Neural cell (in vitro differentiated cells): Measurements from ENCODE around the gene PAQR3.

Source experiments
- POLR2AphosphoS5 ChIP-seq: IDR thresholded peaks from 2 replicates; pipeline ENCODE4 v1.6.1; 2012
- RAD21 ChIP-seq: fragments of 450-650 bp; conservative IDR thresholded peaks from 2 replicates; pipeline ENCODE4 v1.6.1; 2014; ENCODE audit warnings: antibody characterized with exemption, mild to moderate bottlenecking, moderate library complexity
- TF ChIP-seq, protein P1 (sequence below): fragments of 450-650 bp; IDR thresholded peaks from 2 replicates; pipeline ENCODE4 v1.5.1; 2014; ENCODE audit warnings: antibody characterized with exemption, mild to moderate bottlenecking, moderate library complexity; ENCODE audit not compliant: poor library complexity, severe bottlenecking
- TF ChIP-seq, protein P2 (sequence below): IDR thresholded peaks from 2 replicates; pipeline ENCODE4 v1.6.1; 2012; ENCODE audit warnings: borderline replicate concordance

DNA sequence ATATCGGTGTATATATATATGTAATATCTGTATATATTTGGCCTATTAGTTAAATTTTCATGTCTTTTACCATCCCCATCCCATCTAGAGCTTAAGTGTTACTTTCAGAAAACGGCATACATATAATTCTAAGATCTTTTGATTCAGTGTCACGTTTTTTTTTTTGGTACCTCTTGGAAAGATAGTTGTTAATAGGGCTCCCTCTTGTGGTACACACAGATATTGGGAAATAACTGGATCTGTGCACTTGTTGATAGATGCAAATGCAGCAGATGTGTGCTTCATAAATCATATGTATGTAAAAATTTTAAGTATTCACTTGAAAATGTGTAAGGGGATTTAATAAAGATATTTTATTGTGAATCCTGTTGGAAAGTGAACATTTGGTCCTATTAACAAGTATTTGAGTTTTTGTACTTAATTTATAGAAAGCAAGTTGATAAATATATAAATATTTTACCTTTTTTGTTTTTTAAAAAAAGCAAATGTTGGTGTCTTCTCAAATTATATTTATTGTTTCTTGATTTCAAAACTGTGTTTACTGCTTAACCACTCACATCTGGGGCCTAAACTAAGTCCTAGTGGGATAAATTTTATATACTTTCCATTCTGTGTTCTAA is 74.7 kb downstream of the PAQR3 start:
- TF ChIP-seq, protein P1, sequence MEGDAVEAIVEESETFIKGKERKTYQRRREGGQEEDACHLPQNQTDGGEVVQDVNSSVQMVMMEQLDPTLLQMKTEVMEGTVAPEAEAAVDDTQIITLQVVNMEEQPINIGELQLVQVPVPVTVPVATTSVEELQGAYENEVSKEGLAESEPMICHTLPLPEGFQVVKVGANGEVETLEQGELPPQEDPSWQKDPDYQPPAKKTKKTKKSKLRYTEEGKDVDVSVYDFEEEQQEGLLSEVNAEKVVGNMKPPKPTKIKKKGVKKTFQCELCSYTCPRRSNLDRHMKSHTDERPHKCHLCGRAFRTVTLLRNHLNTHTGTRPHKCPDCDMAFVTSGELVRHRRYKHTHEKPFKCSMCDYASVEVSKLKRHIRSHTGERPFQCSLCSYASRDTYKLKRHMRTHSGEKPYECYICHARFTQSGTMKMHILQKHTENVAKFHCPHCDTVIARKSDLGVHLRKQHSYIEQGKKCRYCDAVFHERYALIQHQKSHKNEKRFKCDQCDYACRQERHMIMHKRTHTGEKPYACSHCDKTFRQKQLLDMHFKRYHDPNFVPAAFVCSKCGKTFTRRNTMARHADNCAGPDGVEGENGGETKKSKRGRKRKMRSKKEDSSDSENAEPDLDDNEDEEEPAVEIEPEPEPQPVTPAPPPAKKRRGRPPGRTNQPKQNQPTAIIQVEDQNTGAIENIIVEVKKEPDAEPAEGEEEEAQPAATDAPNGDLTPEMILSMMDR = peak; percentile 85
- no peak for TF ChIP-seq POLR2AphosphoS5
- TF ChIP-seq, protein P2, sequence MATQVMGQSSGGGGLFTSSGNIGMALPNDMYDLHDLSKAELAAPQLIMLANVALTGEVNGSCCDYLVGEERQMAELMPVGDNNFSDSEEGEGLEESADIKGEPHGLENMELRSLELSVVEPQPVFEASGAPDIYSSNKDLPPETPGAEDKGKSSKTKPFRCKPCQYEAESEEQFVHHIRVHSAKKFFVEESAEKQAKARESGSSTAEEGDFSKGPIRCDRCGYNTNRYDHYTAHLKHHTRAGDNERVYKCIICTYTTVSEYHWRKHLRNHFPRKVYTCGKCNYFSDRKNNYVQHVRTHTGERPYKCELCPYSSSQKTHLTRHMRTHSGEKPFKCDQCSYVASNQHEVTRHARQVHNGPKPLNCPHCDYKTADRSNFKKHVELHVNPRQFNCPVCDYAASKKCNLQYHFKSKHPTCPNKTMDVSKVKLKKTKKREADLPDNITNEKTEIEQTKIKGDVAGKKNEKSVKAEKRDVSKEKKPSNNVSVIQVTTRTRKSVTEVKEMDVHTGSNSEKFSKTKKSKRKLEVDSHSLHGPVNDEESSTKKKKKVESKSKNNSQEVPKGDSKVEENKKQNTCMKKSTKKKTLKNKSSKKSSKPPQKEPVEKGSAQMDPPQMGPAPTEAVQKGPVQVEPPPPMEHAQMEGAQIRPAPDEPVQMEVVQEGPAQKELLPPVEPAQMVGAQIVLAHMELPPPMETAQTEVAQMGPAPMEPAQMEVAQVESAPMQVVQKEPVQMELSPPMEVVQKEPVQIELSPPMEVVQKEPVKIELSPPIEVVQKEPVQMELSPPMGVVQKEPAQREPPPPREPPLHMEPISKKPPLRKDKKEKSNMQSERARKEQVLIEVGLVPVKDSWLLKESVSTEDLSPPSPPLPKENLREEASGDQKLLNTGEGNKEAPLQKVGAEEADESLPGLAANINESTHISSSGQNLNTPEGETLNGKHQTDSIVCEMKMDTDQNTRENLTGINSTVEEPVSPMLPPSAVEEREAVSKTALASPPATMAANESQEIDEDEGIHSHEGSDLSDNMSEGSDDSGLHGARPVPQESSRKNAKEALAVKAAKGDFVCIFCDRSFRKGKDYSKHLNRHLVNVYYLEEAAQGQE = no peak
- peak; percentile 88 for TF ChIP-seq RAD21
